Stimulated activated CD8-positive, alpha-beta memory T cell treated with anti-CD3 and anti-CD28 coated beads, Interleukin-4, amount 100 ng/mL, for 4 hours (primary cell): Measurements from ENCODE around the gene ST6GAL1.

ENCODE experiments used
- DNase-seq, 2 donors: peaks; one replicate each; pipeline ENCODE4 v3.0.0-alpha.2; 2020; ENCODE audit warnings: low read depth in 2 of 2, low spot score in 1 of 2

Gene ST6GAL1

DNA sequence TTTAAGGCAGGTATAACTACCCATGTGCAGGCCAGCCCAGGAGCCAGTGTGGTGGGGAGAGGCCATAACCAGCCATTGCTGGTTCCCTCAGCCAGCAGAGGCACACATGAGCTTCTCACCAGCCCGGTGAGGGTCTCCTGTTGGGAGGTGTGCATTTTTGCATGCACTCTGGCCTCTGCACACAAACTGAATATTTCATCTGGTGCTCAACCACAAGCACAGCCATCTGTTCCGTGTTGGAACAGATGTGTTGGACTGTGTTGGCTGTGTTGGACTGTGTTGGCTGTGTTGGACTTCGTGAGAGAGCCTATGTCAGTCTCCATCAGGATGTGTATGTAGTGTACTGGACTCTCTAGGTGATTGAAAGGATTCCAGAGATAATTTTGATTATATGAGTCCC, 141.8 kb downstream of the ST6GAL1 start:
- no peak for DNase-seq

DNA sequence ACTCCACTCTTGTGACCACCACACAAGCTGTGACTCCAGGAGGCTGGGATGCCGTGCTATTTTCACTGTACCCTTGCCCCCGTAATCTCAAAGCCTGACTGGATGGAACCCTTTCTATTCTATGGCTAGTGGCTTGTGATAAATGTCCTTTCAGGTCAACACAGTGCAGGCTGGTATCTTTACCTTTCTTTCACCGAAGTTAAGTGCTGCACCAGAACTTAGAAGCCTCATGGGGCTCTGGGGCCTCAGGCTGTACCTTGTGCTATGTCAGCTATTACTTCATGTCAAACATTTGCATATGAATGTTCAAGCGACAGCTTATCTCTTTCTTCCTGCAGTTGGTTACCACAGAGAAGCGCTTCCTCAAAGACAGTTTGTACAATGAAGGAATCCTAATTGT, 142.2 kb downstream of the ST6GAL1 start:
- DNase-seq, result no peak

DNA sequence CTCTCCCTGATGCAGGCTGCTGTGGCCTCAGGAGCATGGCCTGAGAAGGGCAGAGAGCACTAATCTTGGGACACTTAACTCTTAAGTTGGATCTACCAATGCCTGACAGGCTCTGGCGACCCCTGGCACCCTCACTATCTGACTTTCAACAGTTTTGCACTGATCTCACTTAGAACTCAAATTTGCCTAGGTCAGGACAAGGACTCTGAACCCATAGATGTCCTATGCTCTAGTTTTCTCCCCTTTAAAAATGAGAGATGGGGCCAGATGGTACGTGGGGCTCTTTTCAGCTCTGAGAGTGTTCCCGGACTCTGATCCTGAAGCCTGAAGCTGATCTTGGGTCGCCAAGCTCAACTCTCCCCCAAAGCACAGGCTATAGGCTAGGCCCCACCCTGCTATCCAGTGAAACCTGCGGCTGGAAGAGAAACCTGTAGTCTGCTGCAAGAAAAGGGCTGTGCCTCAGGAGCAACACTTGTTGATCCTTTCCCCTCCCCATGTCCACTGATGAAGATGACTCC, 143.3 kb downstream of the ST6GAL1 start:
- DNase-seq, result no peak

DNA sequence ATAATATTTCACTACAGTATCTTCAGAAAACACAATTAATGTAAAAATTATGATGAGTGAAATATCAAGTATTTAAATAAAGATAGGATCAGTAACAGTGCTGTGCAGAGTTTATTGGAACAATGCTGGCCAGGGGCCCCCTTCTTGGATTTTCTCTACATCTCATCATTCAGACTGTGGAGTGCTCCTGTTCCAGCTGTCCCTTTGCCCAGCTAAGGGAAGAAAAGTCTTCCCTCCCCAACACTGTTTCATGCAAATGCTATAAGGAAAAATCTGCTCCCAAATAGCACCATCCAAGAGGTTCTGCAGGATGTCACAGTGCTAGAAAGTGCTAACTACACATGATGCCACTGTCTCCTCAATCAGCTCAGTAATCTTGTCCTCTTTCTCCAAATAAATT, 144.5 kb downstream of the ST6GAL1 start:
- no peak for DNase-seq

DNA sequence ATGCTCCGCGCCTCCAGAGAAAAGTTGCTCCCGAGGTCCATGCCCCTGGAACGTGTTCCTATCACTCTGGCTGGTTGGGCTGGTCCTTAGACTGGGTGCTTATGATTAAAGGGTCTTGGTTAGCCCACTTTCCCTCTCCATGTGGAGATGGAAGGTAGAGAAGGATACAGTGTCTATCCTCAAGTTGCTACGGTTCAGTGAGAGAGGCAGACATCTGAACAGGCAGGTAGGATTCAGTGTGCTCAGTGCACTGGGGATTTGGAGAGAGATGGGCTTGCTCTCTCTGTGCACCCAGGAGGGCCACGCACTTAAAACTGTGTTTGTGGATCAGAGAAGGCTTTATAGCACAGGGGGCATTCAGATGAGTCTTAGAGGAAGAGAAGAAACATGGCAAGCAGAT, 146.0 kb downstream of the ST6GAL1 start:
- no peak for DNase-seq

DNA sequence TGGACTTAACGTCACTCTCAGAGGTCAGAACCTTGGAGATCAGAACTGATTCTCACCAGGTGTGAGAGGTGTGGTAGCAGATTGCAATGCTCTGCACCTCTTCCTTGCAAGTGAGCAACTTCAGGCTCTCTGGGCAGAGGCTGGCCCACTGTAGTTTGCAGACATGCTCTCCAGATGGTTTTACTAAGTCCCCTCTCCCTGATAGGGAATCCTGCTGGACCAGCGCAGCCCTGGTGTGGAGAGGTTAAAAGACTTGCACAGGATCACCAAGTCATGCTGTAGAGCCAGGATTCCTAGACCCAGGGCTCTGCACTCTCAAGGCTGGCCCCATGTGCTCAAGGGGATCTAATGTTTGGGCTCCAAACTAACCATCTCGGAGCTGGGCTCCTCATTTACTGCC, 146.8 kb downstream of the ST6GAL1 start:
- DNase-seq, result no peak

DNA sequence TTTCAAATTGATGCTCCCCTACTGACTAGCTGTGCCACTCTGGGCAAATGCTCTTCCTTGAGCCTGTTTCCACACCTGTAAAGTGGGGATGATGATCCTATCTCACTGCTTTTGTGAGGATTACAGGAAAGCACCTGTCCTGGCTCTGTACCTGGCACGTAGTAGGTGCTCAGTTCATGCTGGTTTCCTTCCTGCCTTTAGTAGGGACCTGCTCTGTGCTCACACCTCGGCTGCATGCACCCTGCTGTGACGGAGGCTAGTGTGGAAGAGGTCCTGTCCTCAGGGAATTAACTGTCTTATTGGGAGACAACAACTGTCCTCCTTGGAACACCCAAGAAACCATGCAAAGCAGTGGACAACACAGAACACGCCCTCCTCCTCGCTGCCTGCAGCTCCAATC, 147.2 kb downstream of the ST6GAL1 start:
- DNase-seq, result no peak

DNA sequence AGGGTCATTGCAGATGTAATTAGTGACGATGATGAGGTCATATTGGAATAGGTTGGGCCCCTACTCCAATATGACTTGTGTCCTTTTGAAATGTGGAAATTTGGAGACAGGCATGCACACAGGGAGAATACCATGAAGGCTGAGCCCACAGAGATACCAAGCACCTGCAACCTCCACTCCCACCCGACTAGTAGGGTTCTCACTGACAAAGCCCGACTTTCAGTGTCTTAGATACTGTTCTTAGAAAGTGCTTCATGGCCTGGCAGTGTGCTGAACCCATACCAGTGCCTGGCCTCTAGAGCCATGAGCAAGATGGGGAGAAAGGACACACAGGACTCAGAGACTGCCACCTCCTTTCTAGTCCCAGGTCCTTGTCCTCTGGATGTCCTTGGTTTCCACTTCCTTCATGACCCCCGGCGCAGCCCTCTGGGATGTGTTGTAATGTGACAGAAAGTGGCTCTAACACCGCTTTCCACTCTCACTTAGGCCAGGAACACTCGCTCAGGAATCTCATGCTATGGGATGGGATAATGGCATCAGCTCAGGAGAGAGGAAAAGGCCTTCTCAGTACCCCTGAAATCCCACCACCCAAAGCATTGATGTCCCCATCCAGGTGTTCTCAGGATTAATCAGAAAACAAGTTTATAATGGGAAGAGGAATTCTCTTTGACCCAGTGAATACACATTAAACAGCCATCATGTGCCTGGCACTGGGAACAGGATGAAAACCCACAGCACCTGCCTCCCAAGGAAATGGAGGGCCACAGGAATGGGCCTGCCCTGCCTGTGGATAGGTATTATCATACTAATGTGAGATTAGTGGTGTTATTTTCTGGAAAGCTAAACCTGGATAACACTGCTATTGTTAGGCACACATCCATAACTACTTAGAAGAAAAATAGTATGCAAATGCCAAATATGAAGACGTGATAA, 149.0 kb downstream of the ST6GAL1 start:
- no peak for DNase-seq

DNA sequence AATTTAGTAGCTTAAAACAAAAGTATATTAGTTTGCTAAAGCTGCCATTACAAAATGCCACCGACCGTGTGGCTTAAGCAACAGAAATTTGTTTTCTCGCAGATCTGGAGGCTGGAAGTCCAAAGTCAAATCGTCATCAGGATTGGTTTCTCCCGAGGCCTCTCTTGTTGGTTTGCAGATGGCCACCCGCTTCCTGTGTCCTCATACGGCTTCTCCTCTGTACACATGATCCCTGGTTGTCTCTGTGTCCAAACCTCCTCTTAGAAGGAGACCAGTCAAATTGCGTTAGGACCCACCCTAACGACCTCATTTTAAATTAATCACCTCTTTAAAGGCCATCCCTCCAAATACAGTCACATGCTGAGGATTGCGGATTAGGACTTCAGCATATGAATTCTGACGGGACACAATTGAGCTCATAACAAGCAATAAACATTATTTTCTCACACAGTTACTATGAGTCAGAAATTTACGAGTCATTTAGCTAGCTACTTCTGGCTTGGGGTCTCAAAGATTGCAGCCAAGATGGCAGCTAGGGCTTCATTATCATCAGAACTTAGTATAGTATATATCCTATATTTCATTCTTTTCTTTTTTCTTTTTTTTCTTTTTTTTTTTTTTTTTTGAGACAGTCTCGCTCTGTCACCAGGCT, 150.6 kb downstream of the ST6GAL1 start:
- DNase-seq, result no peak

DNA sequence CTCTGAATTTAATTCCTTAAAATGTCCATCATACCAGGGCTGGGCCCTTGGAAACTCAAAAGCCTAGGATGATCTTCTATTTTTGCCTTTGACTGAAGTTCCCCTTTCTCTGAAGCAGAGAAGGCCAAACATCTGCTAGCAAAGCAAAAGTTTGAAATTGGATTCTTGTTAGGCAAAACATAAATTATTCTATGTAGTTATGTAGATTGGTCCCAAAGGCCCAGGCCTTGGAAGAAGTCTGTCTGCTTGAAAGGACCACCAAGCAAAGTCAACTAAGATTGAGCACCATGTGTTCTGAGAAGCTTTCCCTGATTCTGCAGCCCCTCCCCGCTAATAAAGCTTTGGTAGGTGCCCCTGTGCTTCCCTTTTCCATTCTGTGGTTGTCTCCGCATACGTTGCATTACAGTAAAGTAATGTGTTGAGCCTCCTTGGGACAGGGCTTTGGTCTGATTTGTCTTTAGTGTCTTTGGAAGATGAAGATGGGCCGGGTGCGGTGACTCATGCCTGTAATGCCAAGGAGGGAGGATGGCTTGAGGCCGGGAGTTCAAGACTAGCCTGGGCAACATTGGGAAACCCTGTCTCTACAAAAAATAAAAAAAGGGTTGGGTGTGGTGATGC, 152.5 kb downstream of the ST6GAL1 start:
- DNase-seq, result no peak

DNA sequence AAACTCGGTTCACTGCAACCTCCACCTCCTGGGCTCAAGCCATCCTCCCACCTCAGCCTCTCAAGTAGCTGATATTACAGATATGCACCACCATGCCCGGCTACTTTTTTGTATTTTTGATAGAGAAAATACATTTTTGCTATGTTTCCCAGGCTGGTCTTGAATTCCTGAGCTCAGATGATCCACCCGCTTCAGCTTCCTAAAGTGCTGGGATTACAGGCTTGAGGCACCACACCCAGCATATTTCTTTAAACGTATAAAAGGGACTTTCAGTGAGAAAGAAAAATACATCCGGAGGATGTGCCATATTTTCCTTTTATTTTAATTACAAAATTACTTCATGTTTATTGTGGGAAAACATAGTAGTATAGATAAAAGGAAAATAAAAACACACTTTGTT, 153.8 kb downstream of the ST6GAL1 start:
- DNase-seq, result no peak

DNA sequence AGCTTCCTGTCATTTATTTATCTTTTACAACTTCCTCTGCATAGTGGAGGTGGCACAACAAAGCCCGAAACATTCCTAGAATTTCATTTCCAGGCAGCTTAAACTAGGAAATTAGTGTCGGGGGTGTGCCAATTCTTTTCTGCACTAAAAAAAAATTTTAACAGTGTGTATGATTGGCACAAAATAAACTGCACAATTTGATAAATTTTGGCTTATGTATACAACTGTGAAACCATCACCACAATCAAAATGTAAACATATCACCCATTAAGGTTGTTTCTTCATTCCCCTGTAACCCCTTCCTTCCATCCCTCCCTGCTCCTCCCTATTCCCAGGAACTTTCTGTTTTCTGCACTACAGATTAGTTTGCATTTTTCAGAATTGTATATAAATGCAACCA, 154.3 kb downstream of the ST6GAL1 start:
- DNase-seq, result no peak

DNA sequence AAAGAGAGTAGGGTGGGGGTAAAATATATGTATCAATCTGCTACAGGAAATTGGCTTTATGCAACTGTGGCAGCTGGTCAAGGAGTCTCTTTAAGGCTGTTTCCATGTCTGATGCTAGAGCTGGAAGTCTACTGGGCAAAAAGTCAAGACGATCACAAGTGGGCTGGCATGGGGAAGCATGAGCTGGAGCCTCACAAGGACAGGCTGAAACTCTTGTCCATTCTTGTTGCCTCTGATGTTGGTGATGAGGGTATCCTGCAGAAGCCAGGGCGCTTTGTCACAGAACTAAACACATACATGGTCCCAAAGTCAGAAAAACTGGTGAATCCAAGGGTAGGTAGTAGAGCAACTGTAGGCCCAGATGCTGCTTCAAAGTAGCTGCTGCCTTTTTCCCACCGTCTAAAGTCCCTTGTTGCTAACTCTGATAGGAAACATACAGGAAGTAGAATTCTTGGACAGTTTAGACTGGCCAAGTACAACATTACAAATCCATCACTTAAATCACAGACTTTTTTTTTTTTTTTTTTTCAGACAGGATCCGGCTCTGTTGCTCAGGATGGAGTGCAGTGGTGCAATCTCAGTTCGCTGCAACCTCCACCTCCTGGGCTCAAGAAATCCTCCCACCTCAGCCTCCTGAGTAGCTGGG, 154.8 kb downstream of the ST6GAL1 start:
- no peak for DNase-seq

DNA sequence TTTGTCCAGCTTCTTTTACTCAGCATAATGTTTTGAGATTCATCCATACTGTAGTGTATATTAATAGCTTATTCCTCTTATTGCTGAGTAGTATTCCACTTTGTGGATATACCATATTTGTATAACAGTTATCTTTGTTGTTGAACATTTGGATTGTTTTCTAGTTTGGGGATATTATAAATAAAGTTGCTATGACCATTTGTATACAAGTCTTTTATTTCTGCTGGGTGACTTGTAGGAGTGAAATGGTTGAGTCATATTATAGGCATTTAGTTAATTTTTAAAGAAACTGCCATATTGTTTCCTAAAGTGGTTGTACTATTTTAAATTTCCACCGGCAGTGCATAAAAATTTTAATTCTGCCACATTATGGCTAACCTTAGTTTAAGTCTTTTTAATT, 155.6 kb downstream of the ST6GAL1 start:
- DNase-seq, result no peak

DNA sequence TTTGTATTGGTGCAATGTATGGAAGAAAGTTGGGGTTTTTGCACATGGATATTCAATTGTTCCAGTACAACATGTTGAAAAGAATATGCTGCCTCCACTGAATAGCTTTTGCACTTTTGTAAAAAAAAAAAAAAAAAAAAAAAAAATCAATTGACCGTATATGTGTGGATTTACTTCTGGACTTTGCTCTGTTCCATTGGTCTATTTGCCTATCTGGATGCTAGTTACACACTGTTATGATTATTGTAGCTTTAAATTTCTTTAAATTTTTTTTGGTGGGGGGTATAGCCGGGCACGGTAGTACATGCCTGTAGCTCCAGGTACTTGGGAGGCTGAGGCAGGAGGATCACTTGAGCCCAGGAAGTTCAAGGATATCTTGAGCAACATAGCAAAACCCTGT, 156.5 kb downstream of the ST6GAL1 start:
- no peak for DNase-seq

DNA sequence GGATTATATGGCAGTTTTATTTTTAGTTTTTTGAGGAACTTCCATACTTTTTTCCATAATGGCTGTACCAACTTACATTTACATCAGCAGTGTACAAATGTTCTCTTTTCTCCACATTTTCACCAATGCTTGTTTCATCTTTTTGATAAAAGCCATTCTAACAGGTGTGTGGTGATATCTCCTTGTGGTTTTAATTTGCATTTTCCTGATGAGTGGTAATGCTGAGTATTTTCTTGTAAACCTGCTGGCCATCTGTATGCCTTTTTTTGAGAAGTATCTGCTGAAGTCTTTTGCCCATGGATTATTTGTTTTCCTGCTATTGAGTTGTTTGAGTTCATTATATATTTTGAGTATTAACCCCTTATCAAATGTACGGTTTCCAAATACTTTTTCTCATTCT, 158.4 kb downstream of the ST6GAL1 start:
- DNase-seq, result no peak

DNA sequence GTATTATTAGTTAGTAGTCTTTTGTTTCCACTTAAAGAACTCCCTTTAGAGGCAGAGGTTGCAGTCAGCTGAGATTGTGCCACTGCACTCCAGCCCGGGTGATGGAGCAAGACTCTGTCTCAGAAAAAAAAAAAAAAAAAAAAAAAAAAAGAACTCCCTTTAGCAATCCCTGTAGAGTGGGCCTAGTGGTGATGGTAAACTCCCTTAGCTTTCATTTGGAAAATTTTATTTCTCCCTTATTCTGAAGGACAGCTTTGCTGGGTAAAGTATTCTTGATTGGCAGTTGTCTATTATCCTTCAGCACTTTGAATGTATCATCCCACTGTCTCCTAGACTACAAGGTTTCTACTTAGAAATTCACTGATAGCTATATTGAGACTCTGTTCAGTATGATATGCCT, 163.0 kb downstream of the ST6GAL1 start:
- DNase-seq, result no peak

DNA sequence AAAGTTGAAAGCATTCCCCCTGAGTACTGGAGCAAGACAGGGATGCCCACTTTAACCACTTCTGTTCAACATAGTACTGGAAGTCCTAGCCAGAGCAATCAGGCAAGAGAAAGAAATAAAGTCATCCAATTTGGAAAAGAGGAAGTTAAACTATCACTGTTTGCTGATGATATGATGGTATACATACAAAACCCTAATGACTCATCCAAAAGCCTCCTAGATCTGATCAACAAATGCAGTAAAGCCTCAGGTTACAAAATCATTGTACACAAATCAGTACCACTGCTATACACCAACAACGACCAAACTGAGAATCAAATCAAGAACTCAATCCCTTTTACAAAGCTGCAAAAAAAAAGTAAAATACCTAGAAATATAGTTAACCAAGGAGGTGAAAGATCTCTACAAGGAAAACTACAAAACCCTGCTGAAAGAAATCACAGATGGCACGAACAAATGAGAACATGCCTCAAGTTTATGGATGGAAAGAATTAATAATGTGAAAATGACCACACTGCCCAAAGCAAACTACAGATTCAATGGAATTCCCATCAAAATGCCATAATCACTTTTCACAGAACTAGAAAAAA, 168.7 kb downstream of the ST6GAL1 start:
- no peak for DNase-seq

DNA sequence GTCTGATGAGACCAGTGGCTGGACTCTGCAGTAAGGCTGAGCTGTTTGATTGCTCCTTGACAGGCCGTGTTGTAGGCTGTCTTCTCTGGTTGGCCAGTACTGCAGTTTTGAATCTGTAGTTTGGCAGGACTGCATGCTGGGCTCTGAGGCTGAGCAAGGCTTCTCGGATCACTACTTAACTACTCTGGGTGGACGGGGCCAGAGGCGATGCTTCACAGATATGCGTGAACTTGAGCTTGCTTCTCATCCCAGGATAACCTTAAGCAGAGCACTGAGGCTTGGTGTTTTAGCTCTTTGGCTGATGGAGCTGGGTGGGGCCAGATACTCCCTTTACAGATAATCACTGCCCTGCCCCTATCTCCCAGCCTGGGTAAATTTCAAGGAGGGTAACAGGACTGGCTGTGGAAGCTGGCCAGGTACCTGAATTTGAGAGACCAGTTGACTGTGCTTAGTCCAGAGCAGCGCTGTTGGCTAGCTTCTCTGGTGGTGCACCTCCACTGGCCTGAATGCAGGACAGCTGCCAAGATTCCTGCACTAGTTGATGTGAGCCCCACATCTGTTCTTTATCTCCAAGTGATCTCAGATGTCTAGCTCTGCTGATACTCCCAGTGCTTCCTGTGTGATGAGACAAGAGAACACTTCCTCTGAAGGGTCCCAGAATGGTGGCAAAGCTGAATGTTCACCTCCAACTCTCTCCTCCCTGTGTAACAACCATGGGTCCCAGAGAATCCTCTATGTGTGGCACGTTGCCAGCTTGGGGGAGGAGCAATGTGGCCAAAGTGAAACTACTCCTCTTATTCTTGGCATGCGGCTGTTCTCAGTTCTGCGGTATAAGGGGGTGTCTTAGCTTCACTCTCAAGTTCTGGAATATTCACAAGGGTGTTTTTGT, 171.1 kb downstream of the ST6GAL1 start:
- peak; percentile 24 to 41 for DNase-seq

DNA sequence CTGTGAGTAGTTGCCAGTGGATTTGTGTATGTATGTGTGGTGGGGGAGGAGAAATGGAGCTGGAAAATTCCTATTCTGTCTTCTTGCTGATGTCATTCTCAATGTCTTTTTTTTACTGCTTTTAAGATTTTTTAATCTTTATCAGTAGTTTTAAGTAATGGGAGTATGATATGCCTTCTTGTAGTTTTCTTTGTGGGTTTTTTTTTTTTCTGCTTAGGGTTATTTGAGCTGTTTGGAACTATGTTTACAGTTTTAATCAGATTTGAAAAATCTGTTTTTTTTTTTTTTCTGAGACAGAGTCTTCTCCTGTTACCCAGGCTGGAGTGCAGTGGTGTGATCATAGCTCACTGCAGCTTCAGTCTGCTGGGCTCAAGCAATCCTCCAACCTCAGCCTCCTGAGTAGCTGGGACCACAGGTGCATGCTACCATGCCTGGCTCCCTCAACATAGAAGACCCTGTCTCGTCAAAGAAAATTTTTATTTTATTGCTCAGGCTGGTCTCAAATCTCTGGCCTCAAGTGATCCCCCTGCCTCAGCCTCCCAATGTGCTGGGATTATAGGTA, 171.8 kb downstream of the ST6GAL1 start:
- no peak for DNase-seq
